Testis (tissue), 2 donors: ENCODE data around the gene TIAM2.

Experiments used
- POLR2A ChIP-seq: fragments of 450-650 bp; IDR thresholded peaks from one replicate; pipeline ENCODE4 v1.6.1; 2017; ENCODE audit warnings: antibody characterized with exemption, mild to moderate bottlenecking, moderate library complexity
- TF ChIP-seq, protein P1 (sequence below), 3 experiments: fragments of 450-650 bp in 2 of 3; fragments of 200-600 bp in 1 of 3; sonication (generic) in 1 of 3; IDR thresholded peaks; one replicate each; pipeline ENCODE4 v1.5.1; 2016 to 2019; ENCODE audit warnings: antibody characterized with exemption in 3 of 3, mild to moderate bottlenecking in 2 of 3, moderate library complexity in 1 of 3

DNA sequence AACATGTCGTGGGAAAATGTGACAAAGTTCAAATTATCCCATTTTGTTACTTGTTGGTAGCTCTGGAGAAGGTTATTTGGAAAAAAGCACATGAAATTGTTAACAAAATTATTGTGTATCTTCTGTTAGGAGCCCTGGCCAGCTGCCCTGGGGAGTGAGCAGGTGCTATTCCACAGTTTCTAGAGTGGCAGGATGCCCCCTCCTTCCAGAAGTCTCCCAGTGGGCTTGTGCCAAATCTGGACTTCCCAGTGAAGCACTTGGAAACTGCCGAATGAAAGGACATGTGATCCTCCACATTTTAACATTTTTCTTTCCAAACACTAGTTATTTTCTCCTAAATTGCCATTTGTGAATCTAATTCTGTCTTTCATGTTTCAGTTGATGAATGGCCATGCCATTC, 201.8 kb downstream of the TIAM2 start:
- TF ChIP-seq, protein P1, sequence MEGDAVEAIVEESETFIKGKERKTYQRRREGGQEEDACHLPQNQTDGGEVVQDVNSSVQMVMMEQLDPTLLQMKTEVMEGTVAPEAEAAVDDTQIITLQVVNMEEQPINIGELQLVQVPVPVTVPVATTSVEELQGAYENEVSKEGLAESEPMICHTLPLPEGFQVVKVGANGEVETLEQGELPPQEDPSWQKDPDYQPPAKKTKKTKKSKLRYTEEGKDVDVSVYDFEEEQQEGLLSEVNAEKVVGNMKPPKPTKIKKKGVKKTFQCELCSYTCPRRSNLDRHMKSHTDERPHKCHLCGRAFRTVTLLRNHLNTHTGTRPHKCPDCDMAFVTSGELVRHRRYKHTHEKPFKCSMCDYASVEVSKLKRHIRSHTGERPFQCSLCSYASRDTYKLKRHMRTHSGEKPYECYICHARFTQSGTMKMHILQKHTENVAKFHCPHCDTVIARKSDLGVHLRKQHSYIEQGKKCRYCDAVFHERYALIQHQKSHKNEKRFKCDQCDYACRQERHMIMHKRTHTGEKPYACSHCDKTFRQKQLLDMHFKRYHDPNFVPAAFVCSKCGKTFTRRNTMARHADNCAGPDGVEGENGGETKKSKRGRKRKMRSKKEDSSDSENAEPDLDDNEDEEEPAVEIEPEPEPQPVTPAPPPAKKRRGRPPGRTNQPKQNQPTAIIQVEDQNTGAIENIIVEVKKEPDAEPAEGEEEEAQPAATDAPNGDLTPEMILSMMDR (IDR thresholded peaks at IDR 0.05), result no peak
- no peak for TF ChIP-seq POLR2A
